NCI-H1417 treated with DMSO at 0.1 percent for 48 hours (cell line): Measurements from ENCODE around the gene ABR.
"Not testable (repeated sequence)": the region's sequence is repeated elsewhere in the genome, so short reads cannot be mapped to it uniquely, and the experiment has no call there.

ENCODE experiments used
- DNase-seq: peaks from one replicate; lab custom pipeline; 2025; lab: John Stamatoyannopoulos, UW

ABR gene

DNA sequence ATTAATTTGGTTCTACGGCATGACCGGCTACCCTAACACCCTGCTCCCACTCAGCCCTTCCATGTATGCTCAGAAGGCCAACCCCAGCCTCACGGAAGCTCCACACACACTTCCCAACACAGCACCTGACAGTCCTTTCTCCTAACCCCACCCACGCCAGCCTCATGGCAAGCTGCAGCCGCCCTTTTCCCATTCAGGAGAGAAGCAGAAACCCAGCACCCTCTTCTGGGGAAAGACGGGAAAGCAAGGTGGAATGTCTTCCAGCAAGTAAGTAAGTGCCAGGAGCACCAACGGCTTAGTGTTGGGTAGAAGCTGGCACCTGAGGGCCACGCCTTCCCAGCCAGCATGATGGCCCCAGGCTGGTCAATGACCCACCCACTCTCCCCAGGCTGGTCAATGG, 32.1 kb downstream of the ABR start:
- peak; percentile 12 for DNase-seq

DNA sequence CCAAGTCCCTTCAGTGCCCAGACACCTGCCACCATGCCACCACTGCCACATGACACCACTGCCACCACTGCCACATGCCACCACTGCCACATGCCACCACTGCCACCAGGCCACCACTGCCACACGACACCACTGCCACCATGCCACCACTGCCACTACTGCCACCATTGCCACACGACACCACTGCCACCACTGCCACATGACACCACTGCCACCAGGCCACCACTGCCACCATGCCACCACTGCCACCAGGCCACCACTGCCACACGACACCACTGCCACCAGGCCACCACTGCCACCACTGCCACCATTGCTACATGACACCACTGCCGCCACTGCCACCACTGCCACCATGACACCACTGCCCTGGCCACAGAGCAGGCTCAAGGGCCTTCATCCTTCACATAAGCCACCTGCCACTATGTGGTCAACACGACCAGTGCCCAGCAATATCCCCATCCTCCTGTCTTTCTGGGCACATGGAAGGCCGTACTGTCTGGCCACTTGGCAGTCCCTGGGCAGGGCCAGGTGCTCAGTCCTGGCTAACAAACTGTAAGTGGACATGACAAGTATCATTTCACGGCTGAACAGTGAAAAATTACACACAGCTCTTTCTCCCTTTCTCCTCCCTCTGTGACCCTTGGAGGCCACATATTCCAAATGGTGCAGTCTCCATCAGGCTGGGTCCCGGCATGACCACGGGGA, 33.1 kb downstream of the ABR start:
- no peak for DNase-seq

DNA sequence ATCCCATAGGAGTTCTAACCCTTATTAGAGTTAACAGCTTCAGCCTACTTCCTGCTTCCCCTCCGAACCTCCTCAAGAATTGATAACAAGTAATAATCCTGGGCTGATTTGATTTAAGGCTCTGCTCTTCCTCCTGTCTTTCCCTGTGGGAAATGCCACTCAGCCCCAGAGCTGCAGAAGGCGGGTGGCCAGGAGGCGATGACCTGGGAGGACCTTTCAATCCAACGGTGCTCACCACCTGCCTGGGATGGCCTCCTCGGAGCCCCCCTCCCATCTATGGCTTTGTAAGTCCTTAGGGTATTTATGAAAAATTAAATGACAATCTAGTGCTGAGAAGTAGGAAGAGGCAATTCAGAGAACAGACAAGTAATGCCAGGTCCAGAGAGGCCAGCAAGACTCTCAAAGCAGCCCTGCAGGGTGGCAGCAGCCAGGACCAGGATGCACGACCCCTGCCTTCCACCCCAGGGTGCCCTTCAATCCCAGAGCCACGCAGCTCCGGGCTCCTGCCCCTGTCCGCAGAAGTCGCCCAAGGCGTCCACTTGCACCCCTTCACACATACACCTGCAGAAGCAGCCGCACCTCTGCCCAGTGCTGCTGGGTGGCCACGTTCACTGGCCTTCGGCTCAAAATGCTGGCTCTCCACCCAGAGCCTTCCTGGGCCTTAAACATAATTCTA, 34.3 kb downstream of the ABR start:
- DNase-seq = no peak

DNA sequence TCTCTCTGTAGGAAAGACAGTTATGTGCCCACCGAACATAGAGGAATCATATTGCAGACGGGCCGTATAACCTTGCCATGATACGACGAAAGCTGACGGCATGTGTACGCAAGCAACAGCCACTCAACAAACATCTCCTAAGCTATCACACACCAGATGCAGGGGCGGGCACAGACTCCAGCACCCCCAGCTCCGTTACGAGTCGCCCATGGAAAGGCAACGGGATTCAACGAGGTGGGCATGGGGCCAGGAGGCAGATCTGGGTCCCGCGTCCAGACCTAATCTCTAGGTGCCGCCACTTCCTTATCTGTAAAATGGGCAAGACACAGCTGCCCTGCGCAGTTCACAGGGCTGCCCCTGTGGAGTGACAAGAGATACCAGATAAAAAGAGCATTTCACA, 35.6 kb downstream of the ABR start:
- no peak for DNase-seq

DNA sequence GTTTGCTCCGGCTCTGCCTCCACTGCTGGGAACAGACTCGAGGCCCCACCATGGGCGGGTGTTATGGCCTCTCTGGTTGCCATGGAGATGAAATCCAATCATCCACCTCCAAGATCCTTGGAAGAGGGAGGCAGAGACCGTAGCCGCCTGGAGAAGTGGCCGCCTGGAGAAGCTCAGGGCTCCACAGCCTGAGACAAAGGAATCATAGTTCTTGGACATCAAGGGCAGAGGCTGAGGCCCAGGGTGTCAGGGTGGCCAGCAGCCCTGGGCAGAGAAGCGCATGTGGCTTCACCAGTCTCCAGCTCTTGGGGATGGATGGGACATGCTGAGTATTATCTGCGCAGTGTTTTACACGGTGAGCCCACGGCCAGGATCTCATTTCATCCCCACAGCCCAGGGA, 36.2 kb downstream of the ABR start:
- DNase-seq = no peak

DNA sequence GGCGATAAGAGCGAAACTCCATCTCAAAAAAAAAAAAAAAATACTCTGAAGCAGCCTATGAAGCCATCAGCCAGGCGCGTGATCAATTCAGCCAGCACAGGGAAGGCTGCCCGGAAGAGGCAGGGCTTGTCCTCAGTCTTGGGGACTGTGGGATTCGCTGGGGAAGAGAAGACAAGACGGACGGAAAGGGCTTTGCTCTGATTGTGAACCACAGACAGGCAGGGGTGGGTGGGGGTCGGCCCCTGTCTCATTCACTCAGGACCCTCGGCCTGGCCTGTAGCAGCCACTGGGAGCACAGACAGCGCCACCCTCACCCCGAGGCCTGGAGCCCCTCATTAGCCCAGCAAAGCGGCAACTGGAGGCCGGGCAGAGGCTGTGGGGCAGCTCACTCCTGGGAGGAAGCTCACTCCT, 37.2 kb downstream of the ABR start:
- no peak for DNase-seq

DNA sequence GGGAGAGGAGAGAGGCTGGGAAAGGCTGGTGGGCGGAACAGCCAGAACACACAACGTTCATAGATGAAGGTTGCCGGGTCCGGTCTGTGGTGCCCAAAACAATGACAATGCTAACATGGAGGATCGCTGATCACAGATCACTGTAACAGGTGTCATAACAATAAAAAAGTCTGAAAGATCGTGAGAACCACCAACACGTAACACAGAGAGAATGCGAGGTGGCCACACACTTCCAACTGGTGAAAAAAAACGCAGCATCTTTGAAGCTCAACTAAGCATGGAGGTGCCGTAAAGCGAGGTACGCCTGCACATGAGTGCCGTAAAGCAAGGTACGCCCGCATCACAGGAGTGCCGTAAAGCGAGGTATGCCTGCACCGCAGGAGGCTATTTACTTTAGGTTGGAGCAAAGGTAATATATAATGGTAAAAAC, 42.3 kb downstream of the ABR start:
- DNase-seq = no peak

DNA sequence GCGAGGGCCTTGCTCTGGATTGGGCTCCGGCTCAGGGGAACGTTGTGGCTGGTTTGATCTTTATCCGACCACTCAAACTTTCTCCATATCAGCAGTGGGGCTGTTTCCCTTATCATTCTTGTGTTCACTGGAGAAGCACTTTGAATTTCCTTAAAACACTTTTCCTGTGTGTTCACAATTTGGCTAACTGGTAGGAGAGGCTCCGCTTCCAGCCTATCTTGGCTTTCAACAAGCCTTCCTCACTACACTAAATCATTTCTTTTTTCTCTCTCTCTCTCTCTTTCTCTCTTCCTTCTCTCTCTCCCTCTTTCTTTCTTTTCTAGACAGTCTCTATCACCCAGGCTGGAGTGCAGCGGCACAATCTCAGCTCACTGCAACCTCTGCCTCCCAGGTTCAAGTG, 43.0 kb downstream of the ABR start:
- DNase-seq = no peak

DNA sequence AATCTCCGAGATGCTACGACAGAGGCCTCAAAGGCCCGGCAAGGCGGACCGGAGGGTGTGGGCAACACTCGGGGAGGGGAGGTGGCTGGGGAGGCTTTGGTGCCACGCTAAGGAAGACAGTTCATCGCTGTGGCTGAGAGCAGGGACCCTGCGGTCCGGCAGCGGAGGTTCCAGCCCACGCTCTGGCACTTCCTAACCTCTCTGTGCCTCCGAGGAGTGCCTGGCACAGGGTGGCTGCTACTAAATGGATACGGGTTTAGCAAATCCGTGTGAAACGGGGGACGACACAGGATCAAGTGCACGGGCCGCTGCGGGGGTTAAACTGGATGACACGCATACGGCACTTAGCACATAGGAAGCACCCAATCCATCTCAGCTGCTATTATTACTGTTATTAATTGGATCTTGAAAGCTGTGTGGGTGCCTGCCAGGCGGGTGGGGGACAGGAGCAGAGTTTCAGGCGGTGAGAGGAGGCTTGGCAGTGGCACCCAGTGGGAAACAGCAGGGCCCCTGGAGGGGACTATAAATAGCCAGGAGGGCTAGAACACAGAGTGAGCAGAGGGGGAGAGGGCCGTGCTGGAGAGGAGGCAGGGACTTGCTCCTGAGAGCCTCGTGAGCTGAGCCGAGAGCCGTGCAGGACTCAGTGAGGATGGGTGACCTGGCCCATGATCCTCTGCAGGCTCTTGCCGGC, 45.0 kb downstream of the ABR start:
- peak; percentile 12 for DNase-seq

DNA sequence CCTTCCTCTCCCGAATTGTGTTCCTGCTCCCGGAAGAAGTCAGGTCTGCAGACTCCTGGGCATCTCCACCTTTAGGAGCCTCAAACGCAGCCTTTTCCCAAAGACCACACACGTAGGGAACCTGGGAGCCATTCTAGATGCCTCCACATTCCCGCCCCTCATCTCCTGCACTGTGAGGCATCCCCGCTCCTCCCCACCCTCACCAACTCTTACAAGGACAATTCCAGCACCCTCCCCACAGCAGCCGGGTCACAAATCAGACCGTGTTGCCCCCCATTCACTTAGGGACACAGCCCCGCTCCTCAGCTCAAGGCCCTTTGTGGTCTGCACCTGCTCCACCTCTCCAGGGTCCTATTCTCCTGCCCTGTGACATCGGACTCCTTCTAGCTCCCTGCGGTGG, 49.6 kb downstream of the ABR start:
- no peak for DNase-seq

DNA sequence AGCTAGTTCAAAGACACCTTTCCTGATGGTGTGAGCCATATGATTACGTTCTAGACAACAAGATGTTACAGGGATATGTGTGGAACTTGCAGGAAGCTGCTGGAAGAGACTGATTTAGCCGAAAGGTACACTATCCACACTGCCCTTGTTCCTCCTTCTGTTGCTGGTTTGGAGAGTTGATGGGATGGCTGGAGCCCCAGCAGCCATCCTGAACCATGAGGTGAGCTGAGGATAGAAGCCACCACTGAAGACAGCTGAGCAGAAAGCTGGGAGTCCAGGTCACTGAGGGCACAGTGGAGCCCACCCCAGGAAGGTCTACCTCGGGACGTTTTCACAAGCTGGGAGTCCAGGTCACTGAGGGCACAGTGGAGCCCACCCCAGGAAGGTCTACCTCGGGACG, 51.3 kb downstream of the ABR start:
- DNase-seq = not testable (repeated sequence)

DNA sequence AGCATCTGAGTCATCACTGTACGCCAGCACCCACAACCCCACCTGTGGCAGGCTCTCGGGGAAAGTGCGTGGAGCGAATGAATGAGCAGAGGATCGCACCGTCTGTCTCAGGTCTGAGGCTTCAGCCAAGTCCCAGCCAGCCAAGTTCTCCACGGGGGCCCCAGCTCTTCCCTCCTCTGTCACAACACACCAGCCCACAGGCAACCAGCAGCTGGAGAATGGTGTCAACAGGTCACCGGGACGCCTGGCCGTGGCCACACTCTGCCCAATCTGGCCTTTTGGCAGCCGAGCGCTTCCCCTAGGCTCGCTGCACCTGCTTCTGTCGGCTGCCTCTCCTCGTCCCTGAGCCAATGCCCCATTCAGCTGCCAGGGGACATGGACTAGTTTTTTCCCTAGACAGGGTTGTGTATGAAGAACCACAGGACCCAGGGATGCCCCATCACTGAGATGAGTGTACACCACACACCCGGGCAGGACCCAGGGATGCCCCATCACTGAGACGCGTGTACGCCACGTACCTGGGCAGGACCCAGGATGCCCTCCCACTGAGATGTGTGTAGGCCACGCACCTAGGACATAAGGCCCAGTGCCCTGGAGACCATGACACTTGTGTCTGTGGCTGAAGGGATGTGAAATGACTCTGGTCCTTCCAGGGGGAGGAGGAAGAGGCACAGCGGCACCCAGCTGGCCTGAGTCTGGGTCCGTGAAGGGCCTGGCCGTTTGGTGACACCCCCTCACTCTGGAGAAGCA, 52.8 kb downstream of the ABR start:
- no peak for DNase-seq

DNA sequence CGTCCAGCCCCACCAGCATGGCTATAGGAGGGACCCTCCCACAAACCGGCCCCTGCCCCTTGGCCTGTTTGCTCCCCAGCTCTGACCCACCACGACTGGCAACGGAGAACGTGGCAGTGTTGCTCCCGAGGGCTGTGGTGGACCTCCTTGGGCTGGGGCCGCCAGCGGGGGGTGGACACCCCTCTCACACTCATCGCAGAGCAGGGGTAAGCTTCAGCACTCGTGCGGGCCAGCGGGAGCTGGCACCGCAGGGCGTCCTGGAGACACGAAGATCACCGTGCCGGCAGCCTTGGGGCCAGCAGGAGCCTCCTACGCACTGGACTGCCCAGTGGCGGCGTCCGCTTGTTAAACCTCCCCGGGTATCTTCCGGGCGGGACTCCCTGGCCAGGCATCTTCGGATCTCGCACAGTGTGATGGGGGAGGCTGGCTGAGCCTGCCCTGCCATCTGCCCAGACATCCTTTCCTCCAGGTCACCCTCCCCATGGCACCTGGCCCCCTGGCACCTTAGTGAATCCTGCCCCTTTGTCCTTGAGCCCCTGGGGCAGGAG, 53.5 kb downstream of the ABR start:
- no peak for DNase-seq

DNA sequence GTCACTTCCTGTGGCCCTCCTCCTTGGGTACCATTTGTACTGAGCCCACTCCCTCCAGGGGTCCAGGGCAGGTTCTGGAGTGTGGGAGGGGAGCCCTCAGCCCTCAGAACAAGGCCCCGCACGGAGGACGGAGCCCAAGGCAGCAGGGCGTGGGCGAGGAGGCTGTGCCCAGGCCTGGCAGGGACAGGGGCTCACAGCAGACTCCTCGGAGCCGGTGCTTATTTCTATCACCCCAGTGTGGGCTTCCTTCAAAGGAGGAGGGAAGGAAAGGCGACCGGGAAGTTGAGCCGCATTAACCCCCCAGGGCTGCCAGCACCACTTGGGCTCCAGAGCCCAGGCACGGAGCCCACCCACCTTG, 54.0 kb downstream of the ABR start:
- no peak for DNase-seq

DNA sequence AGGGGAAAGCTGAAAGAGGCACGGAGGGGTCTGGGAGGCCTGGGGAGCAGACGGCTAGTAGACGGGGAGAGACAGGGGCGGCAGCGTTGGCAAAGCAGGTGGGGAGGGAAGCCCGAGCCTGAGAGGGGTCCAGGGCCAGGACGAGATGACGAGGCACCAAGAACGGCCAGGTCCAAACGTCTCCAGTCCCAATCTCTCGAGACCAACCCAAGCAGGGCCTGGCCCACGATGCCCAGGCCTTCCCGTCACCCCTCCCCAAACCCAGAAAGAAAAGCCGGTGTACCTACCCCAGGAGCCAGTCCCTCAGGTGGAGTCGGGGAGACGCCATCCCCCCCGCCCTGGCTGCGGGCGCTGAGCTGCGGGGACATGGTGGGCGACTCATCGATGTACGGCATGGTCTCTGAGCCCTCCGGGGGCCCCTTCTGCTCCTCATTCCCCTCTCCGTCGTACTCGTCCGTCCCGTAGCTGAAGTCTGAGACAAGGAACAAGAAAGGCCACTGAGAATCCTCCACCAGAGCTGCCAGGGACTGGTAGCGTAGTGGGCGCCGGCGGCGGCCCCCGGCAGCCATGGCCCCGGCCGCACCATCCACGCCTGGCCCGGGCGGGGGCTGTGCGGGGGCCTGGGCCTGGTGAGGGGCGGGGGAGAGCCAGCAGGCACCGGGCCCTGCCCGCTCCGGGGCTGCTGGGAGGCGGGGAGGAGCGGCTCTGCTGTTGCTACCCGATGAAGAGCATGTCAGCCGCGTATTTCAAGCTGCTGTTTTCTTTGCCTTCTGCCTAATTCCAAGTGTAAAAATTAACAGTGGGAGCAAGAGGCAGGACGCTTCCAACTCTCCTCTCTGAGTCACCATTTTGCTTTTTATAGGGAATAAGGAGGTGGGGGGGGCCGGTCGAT, 54.6 kb downstream of the ABR start:
- DNase-seq = no peak

DNA sequence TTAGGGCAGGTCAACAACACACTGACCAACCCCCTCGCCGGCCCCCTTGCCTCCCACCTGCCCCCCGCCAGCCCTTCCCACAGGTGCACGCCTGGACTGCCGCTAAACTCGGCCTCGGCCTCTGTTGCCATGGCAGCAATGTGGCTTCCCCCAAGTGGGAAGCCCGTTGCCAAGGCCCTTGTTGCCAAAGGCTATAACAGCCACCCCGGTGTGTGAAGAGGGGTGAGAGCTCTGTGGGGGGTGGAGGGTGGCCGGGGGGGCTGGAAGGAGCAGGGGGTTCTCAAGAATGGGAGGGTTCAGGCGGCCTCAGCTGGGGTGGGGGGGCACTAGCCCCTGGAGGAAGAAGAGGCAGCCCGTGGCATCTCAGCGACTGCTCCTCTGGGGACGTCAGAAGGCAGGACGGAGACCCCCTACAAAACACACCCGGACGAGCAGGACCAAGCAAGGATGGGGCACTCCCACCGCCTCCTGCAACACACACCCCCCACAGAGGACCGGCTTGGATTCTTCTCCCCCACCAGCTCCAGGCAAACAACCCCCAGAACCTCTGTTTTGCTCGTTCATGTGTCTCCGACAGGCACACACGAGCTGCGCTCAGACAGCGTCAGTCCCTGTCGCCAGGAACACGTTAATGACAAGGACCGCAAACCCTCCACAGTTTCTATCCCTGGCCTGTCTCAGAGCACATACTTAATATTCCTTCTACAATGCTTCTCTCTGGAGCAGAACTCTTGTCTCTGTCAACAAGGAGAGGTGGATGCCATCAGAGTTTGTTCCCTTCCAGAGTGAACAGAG, 55.7 kb downstream of the ABR start:
- no peak for DNase-seq

DNA sequence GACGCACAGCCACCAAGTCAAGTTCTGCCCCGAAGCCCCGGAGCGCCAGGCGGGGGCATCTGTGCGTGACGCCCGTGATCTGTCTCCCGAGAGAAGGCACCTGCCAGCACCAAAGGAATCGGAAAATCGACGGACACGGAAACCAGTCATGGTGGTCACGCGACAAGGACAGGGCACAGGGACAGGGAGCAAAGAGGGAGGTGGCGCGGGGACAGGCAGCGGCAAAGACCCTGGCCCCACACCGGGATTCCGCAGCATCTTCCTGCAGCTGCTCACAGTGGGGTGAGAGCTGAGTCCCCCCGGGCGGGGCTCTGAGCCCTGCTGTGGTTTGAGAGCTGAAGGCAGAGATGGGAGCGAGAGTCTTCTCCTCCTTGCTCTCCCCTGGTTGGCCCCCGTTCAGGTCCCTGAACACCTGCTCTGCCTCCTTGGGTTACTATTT, 56.4 kb downstream of the ABR start:
- no peak for DNase-seq

DNA sequence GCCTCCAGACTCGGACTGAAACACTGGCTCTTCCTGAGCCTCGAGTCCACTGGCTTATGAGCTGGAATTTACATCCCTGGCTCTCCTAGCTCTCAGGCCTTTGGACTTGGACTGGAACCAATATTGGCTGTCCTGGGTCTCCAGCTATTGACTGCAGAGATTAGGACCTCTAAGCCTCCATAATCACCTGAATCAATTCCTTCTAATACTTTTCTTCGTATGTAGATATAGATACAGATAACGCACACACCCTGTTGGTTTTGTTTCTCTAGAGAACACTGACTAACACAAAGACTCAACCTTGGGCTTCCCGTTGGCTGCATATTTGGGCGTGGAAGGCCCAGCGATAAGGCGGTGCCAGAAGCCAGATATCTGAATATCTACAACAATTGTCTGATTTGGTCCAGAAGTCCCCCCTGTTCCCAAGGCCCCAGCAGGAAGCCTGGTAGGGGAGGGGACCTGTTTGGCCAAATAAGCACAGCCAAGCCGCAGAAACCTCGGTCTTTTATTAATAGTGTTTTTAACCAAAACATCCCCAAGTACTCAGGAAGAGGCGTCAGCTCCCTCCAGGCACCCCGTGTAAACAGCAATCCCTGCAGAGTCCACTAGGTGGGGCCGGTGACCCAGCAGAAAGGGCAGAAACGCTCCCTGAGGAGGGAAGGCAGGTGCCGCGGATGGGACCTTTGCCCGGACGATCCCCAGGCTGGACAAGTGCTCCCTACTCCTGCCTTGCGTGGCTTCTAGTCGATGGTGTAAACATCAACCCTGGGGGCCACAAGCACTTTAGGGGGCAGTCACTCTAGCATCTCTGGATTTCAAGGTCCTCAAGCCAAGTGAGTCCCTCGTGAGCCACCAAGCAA, 57.0 kb downstream of the ABR start:
- no peak for DNase-seq

DNA sequence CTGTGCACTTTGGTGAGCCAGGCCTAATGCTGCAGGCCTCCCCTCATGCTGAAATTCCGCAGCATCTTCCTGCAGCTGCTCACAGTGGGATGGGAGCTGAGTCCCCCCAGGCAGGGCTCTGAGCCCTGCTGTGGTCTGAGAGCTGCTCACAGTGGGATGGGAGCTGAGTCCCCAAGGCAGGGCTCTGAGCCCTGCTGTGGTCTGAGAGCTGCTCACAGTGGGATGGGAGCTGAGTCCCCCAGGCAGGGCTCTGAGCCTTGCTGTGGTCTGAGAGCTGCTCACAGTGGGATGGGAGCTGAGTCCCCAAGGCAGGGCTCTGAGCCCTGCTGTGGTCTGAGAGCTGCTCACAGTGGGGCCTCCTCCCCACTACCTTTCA, 58.4 kb downstream of the ABR start:
- DNase-seq = not testable (repeated sequence)
